C4-2B (cell line): ENCODE measurements around the gene ZNF557.

Experiments
- H3K27ac ChIP-seq: fragments of 450-650 bp; 2 replicates; pipeline ENCODE4 v1.5.1; 2017
- CTCF ChIP-seq: fragments of 450-650 bp; conservative IDR thresholded peaks from 2 replicates; pipeline ENCODE4 v1.5.1; 2017; ENCODE audit warnings: mild to moderate bottlenecking
- ZFX ChIP-seq: fragments of 450-650 bp; IDR thresholded peaks from 2 replicates; pipeline ENCODE4 v1.6.1; 2017

The ZNF557 gene

GRCh38 chr19:7101498-7102253, 32.2 kb downstream of the ZNF557 start:
- TF ChIP-seq CTCF (no peak), ZFX (no peak)
- H3K27ac ChIP-seq: no peak overlapping the region

- H3K27ac ChIP-seq: no peak overlapping the region
- TF ChIP-seq ZFX (no peak), CTCF (no peak)
Observed at GRCh38 chr19:7104747-7105447, 35.4 kb downstream of the ZNF557 start.

- H3K27ac ChIP-seq: no peak overlapping the region
- TF ChIP-seq ZFX: no peak
- no peak for TF ChIP-seq CTCF
Observed at GRCh38 chr19:7106711-7107657, 37.5 kb downstream of the ZNF557 start.

- TF ChIP-seq CTCF (no peak), ZFX (no peak)
- H3K27ac ChIP-seq: no peak overlapping the region
Observed at GRCh38 chr19:7109678-7110289, 40.3 kb downstream of the ZNF557 start.

GRCh38 chr19:7112675-7113074, 43.2 kb downstream of the ZNF557 start:
- TF ChIP-seq ZFX (no peak), CTCF (no peak)
- no peak overlapping the region for H3K27ac ChIP-seq

GRCh38 chr19:7113233-7113632, 43.7 kb downstream of the ZNF557 start:
- H3K27ac ChIP-seq: no peak overlapping the region
- TF ChIP-seq CTCF (no peak), ZFX (no peak)
